D721Med (cell line): Measurements from ENCODE around the gene ZNF518A.

Experiments used
- DNase-seq: peaks from one replicate; pipeline ENCODE4 v3.0.0; 2011; ENCODE audit warnings: low spot score; ENCODE audit not compliant: insufficient read length
- FAIRE-seq: peaks from 2 replicates; lab custom pipeline; 2011; peaks lifted over from hg19 to GRCh38; lab: Jason Lieb, UNC
- CTCF ChIP-seq: IDR thresholded peaks from 2 replicates; pipeline ENCODE4 v1.5.1; 2012; ENCODE audit warnings: mild to moderate bottlenecking, control low read depth; ENCODE audit not compliant: insufficient read depth; ENCODE audit errors: missing control alignments

The ZNF518A gene

DNA sequence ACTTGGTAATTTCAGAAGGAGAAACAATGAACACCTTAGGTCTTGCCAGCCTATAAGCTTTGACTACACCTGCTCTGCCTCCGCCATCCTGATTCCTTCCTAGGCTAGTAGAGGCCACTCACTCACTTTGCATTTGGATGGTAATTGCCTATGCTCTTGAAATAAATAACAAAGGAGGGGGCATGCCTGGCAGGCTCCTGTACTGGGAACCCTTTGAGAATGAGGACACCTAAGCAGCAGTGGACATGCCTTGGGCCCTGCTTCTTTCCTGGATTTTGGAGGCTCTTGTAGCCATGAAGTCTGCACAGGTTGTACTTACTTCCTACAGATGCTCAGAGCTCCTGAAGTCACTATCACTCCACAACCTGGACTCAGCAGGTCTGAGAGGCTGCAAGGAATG, 75.5 kb downstream of the ZNF518A start:
- no peak for FAIRE-seq
- no peak for TF ChIP-seq CTCF
- no peak for DNase-seq

DNA sequence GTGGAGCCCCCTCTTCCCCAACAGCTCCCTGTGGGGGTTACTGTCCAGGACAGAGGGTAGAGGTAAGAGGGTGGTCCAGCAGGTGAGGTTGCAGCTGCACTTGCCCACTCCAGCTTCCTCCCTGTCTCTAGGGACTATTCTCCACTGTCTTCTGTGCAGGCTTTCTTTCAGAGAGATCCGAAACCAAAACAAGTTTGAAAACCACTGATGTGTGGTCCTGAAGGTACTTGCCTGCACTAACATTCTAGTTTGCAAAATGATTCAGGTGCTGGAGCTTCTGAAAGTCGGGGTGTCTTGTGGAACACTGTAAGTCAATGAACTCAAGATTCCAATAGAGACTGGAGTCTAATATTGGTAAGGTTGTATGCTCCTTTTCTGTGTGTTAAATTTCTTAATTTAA, 78.2 kb downstream of the ZNF518A start:
- DNase-seq, result no peak
- no peak for TF ChIP-seq CTCF
- no peak for FAIRE-seq

DNA sequence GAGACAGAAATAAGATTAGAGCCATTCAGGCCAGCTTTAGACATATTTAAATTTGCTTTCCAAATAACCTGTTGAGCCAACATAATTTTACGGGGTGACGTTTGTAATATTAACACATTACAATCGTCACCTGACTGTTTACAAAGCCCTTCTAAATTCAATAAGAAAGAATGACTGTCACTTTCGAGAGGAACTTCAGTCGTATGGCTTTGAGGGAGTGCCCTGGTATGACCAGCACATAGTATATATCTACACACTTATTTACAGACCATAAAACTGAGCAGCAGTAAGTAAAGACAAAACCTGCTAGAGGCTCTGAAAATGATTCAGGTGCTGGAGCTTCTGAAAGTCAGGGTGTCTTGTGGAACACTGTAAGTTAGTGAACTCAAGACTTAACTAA, 78.8 kb downstream of the ZNF518A start:
- no peak for TF ChIP-seq CTCF
- DNase-seq, result no peak
- FAIRE-seq, result no peak

DNA sequence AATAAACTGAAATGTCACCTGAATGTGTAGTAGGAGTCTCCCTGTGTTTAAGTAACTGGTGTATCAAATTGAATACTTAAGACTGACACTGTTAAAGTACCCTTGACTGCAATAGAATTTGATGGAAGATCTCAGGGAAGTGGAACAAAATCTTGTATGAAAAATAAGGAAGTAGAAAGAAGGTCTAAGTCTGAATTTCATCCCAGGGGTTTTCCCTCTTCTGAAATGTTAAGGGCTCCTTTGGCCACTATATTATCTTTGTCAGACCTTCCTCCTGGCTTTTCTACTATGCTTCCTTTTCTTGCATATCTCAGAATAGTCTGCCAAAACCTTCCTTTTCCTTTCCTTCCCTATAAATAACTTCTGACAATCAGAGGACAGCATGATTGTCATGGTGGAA, 81.7 kb downstream of the ZNF518A start:
- no peak for FAIRE-seq
- no peak for TF ChIP-seq CTCF
- DNase-seq, result no peak

GRCh38 chr10:96212911-96213310, 82.8 kb downstream of the ZNF518A start:
- FAIRE-seq, result no peak
- no peak for DNase-seq
- no peak for TF ChIP-seq CTCF
